HG02970 (cell line): Measurements from ENCODE around the gene THADA.

ENCODE experiments used
- ATAC-seq: cut with Tn5 transposase; IDR thresholded peaks from one replicate; pipeline ENCODE4 v1.9.1; 2021; ENCODE audit warnings: mild to moderate bottlenecking, moderate library complexity, moderate number of reproducible peaks; ENCODE audit not compliant: unreplicated experiment, low FRiP score

Gene THADA

GRCh38 chr2:43185146-43185545, 410.7 kb downstream of the THADA start:
- no peak for ATAC-seq

GRCh38 chr2:43184339-43184895, 411.4 kb downstream of the THADA start:
- ATAC-seq, result no peak

GRCh38 chr2:43183743-43184142, 412.1 kb downstream of the THADA start:
- no peak for ATAC-seq

GRCh38 chr2:43180897-43181296, 414.9 kb downstream of the THADA start:
- no peak for ATAC-seq
